ENCODE data around the gene MT1B. TPM values are rescaled to one million over a fixed set of nuclear protein-coding genes. Genes with fewer than 3 reads are reported as not detected.

MT1B gene
- total RNA-seq, 1 donor from 2014 or later: not detected

- no peak for TF ChIP-seq EZH2 (IDR thresholded peaks at IDR 0.05; ENCODE audit: insufficient read depth, low read length)
- TF ChIP-seq CTCF (IDR thresholded peaks at IDR 0.05; ENCODE audit: insufficient read depth, low read depth, low read length): no peak
- no peak overlapping the region for H3K4me2 ChIP-seq (ENCODE audit: low read length)
- H3K4me3 ChIP-seq (ENCODE audit: insufficient read depth, low read depth, low read length): no peak overlapping the region
- no peak overlapping the region for H3K9ac ChIP-seq (ENCODE audit: low read length)
- H3K27me3 ChIP-seq (ENCODE audit: insufficient read depth, low read length): peaks cover 21% of the 10 kb centered on the region
- Mint-ChIP-seq H3K4me1 (ENCODE audit: low read depth, unreplicated experiment) (peaks cover 3% of the 10 kb centered on the region), H3K4me3 (ENCODE audit: unreplicated experiment) (no peak overlapping the region), H3K27me3 (ENCODE audit: low read depth, unreplicated experiment) (peaks cover 66% of the 10 kb centered on the region), H3K9me3 (ENCODE audit: unreplicated experiment) (peaks cover 1% of the 10 kb centered on the region), H3K36me3 (ENCODE audit: low read depth, unreplicated experiment) (no peaks in the 10 kb centered on the region), H3K27ac (ENCODE audit: unreplicated experiment) (no peak overlapping the region)
- H3K36me3 ChIP-seq (ENCODE audit: insufficient read depth, low read length): no peaks in the 10 kb centered on the region
- H4K20me1 ChIP-seq (ENCODE audit: insufficient read depth, low read length): no peaks in the 10 kb centered on the region
- H2AFZ ChIP-seq (ENCODE audit: low read depth, low read length): no peak overlapping the region
- H3K27ac ChIP-seq (ENCODE audit: low read depth, low read length): no peak overlapping the region
- no peak for FAIRE-seq
- H3K79me2 ChIP-seq (ENCODE audit: insufficient read depth, low read length): no peaks in the 10 kb centered on the region
- H3K9me3 ChIP-seq (ENCODE audit: insufficient read depth, low read depth, low read length): no peaks in the 10 kb centered on the region
- no peak for DNase-seq (ENCODE audit: low read depth)
- peaks cover 20% of the 10 kb centered on the region for H3K4me1 ChIP-seq (ENCODE audit: insufficient read depth, low read length)
These were observed 28.1 kb downstream of the MT1B start for GRCh38 chr16:56679818-56680217.

GRCh38 chr16:56681939-56682702 lies 30.4 kb downstream of the MT1B start, which contains the start of gene MT1X:
Gene MT1X, plus strand, starts transcription at chr16:56682470. Its CDS starts 71 bp downstream, at chr16:56682541.
- H3K4me3 ChIP-seq (ENCODE audit: insufficient read depth, low read depth, low read length): peak within 1 kb of the TSS; percentile 80
- no peaks in the 10 kb centered on the region for H3K79me2 ChIP-seq (ENCODE audit: insufficient read depth, low read length)
- H3K36me3 ChIP-seq (ENCODE audit: insufficient read depth, low read length): no peaks in the 10 kb centered on the region
- H3K9me3 ChIP-seq (ENCODE audit: insufficient read depth, low read depth, low read length): peaks cover 3% of the 10 kb centered on the region
- H4K20me1 ChIP-seq (ENCODE audit: insufficient read depth, low read length): no peaks in the 10 kb centered on the region
- FAIRE-seq (no peak), DNase-seq (ENCODE audit: low read depth) (peak; percentile 76)
- peak within 1 kb of the TSS; percentile 94 for H2AFZ ChIP-seq (ENCODE audit: low read depth, low read length)
- Mint-ChIP-seq H3K9me3 (ENCODE audit: unreplicated experiment) (peaks cover 10% of the 10 kb centered on the region), H3K27me3 (ENCODE audit: low read depth, unreplicated experiment) (peaks cover 54% of the 10 kb centered on the region), H3K36me3 (ENCODE audit: low read depth, unreplicated experiment) (peaks cover 3% of the 10 kb centered on the region), H3K27ac (ENCODE audit: unreplicated experiment) (peak within 1 kb of the TSS; percentile 63), H3K4me3 (ENCODE audit: unreplicated experiment) (peak within 1 kb of the TSS; percentile 86), H3K4me1 (ENCODE audit: low read depth, unreplicated experiment) (peaks cover 3% of the 10 kb centered on the region)
- peak within 1 kb of the TSS; percentile 86 for H3K9ac ChIP-seq (ENCODE audit: low read length)
- peak within 1 kb of the TSS; percentile 40 for H3K27ac ChIP-seq (ENCODE audit: low read depth, low read length)
- H3K4me2 ChIP-seq (ENCODE audit: low read length): peak within 1 kb of the TSS; percentile 95
- no peak for TF ChIP-seq CTCF (IDR thresholded peaks at IDR 0.05; ENCODE audit: insufficient read depth, low read depth, low read length)
- no peak for TF ChIP-seq EZH2 (IDR thresholded peaks at IDR 0.05; ENCODE audit: insufficient read depth, low read length)
- peaks cover 14% of the 10 kb centered on the region for H3K4me1 ChIP-seq (ENCODE audit: insufficient read depth, low read length)
- peaks cover 5% of the 10 kb centered on the region for H3K27me3 ChIP-seq (ENCODE audit: insufficient read depth, low read length)
